Measurements from ENCODE around the gene SWAP70.
"Not testable (repeated sequence)": the region's sequence is repeated elsewhere in the genome, so short reads cannot be mapped to it uniquely, and the experiment has no call there.

The SWAP70 gene

GRCh38 chr11:9726321-9727022 is 62.6 kb downstream of the SWAP70 start:
- DNase-seq, result no peak

- no peak for DNase-seq
Observed at GRCh38 chr11:9728058-9728457, 64.2 kb downstream of the SWAP70 start.

- no peak for DNase-seq
Observed at GRCh38 chr11:9731256-9731655, 67.4 kb downstream of the SWAP70 start.

- DNase-seq, result no peak
Observed at GRCh38 chr11:9732453-9732852, 68.6 kb downstream of the SWAP70 start.

- no peak for DNase-seq
Observed at GRCh38 chr11:9733212-9733611, 69.3 kb downstream of the SWAP70 start.

GRCh38 chr11:9735236-9735635 is 71.4 kb downstream of the SWAP70 start:
- DNase-seq, result no peak

GRCh38 chr11:9735919-9736318 is 72.0 kb downstream of the SWAP70 start:
- no peak for DNase-seq

- DNase-seq, result no peak
Observed at GRCh38 chr11:9736365-9736764, 72.5 kb downstream of the SWAP70 start.

- DNase-seq, result no peak
Observed at GRCh38 chr11:9738116-9738515, 74.2 kb downstream of the SWAP70 start.

GRCh38 chr11:9738707-9739106 is 74.8 kb downstream of the SWAP70 start:
- DNase-seq, result no peak

GRCh38 chr11:9739123-9739900 is 75.4 kb downstream of the SWAP70 start:
- no peak for DNase-seq

GRCh38 chr11:9740202-9740883 is 76.5 kb downstream of the SWAP70 start:
- DNase-seq, result no peak

- no peak for DNase-seq
Observed at GRCh38 chr11:9741260-9741659, 77.4 kb downstream of the SWAP70 start.

GRCh38 chr11:9743512-9743911 is 79.6 kb downstream of the SWAP70 start:
- DNase-seq, result not testable (repeated sequence)

GRCh38 chr11:9745411-9746211 is 81.7 kb downstream of the SWAP70 start:
- DNase-seq, result no peak

- no peak for DNase-seq
Observed at GRCh38 chr11:9747229-9747628, 83.4 kb downstream of the SWAP70 start.

- no peak for DNase-seq
Observed at GRCh38 chr11:9747828-9748227, 84.0 kb downstream of the SWAP70 start.

- peak; percentile 52 for DNase-seq
Observed at GRCh38 chr11:9748361-9748970, 84.6 kb downstream of the SWAP70 start.

GRCh38 chr11:9750551-9750950 is 86.7 kb downstream of the SWAP70 start:
- DNase-seq, result no peak

GRCh38 chr11:9752091-9752490 is 88.2 kb downstream of the SWAP70 start:
- DNase-seq, result no peak

- DNase-seq, result no peak
Observed at GRCh38 chr11:9753021-9753420, 89.1 kb downstream of the SWAP70 start.

- DNase-seq, result no peak
Observed at GRCh38 chr11:9754010-9754471, 90.2 kb downstream of the SWAP70 start.

All from CD4-positive, alpha-beta T cell treated with Interleukin-17A for 4 hours (primary cell).